Measurements from ENCODE around the gene DSCAML1. TPM values are rescaled to one million over a fixed set of nuclear protein-coding genes. Genes with fewer than 3 reads are reported as not detected.

Gene DSCAML1
- total and polyA plus RNA-seq, 10 of the 15 experiments (the other 5 are each of a cell fraction or from before 2014, with no cell fraction given): 0.03 to 0.18 (median 0.06) TPM; not detected in 1

- POLR2A ChIA-PET: no interaction called here
- WGBS (ENCODE audit: insufficient coverage, insufficient replicate concordance, low lambda C conversion rate, missing lambda C conversion rate): 41% methylated on average over 40 of the region's 53 CpGs
- Histone ChIP-seq H3K4me1 (ENCODE audit: control insufficient read depth, insufficient read depth, low read length) (no peaks in the 10 kb centered on the region), H2AFZ (ENCODE audit: control insufficient read depth, low read depth, low read length) (no peak overlapping the region), H3K4me2 (ENCODE audit: control insufficient read depth, insufficient read depth) (no peak overlapping the region), H3K9me3 (replicated peaks; ENCODE audit: control insufficient read depth, insufficient read depth, low read length) (no peaks in the 10 kb centered on the region), H4K20me1 (ENCODE audit: control insufficient read depth, insufficient read depth) (no peaks in the 10 kb centered on the region), H3K27me3 (replicated peaks in 1 of 2; ENCODE audit: control insufficient read depth in 2 of 2, insufficient read depth in 2 of 2, low read length in 1 of 2) (peaks cover 4 to 8% of the 10 kb centered on the region in 2 experiments; a peak in 3 of 4 replicates), H3K27ac (ENCODE audit: control insufficient read depth, insufficient read depth) (no peak overlapping the region), H3K36me3 (ENCODE audit: control insufficient read depth in 2 of 2, insufficient read depth in 2 of 2, low read length in 1 of 2) (no peaks in the 10 kb centered on the region), H3K79me2 (ENCODE audit: control insufficient read depth, insufficient read depth, low read length) (no peaks in the 10 kb centered on the region), H3K9ac (ENCODE audit: control insufficient read depth, insufficient read depth, low read length) (no peak overlapping the region), H3K4me3 (no peak overlapping the region)
- CTCF ChIA-PET: no interaction called here
- no peak for ATAC-seq
- RAD21 ChIA-PET (ENCODE audit: unreplicated experiment): no interaction called here
- no peak for FAIRE-seq
- intact Hi-C loops (cut with micrococcal nuclease; ENCODE audit: unreplicated experiment): no loop called here
- BruUV-seq (replicated peaks): no TSS peak
- in situ Hi-C loops (cut with MboI): no loop called here
- SMC1A ChIA-PET (ENCODE audit: uncharacterized antibody, unreplicated experiment): no interaction called here
- TF ChIP-seq POU2F2 (IDR thresholded peaks at IDR 0.05; ENCODE audit: borderline replicate concordance, low read depth, low read length) (no peak), CEBPB (IDR thresholded peaks at IDR 0.05; ENCODE audit: borderline replicate concordance in 1 of 2, low read depth in 2 of 2, low read length in 2 of 2) (no peak), EZH2 (IDR thresholded peaks at IDR 0.05; ENCODE audit: borderline replicate concordance, control insufficient read depth, low read depth, low read length) (no peak), TBL1XR1 (IDR thresholded peaks at IDR 0.05; ENCODE audit: low read depth, low read length) (no peak), YBX1 (IDR thresholded peaks at IDR 0.05) (no peak), RB1 (IDR thresholded peaks at IDR 0.05; ENCODE audit: borderline replicate concordance) (no peak), ELK1 (IDR thresholded peaks at IDR 0.05; ENCODE audit: low read depth, low read length) (no peak), FOXK2 (IDR thresholded peaks at IDR 0.05) (no peak), RELA (IDR thresholded peaks at IDR 0.05; ENCODE audit: borderline replicate concordance, partially characterized antibody) (no peak), STAT3 (IDR thresholded peaks at IDR 0.05; ENCODE audit: low read depth, low read length) (no peak), SMC3 (IDR thresholded peaks at IDR 0.05; ENCODE audit: borderline replicate concordance, low read length) (no peak), RAD51 (IDR thresholded peaks at IDR 0.05) (no peak), MYC (IDR thresholded peaks at IDR 0.05; ENCODE audit: insufficient read depth, insufficient read length, insufficient replicate concordance, low read length, severe bottlenecking) (no peak), TCF7 (IDR thresholded peaks at IDR 0.05; ENCODE audit: borderline replicate concordance) (no peak)
- TF ChIP-seq, protein P1, sequence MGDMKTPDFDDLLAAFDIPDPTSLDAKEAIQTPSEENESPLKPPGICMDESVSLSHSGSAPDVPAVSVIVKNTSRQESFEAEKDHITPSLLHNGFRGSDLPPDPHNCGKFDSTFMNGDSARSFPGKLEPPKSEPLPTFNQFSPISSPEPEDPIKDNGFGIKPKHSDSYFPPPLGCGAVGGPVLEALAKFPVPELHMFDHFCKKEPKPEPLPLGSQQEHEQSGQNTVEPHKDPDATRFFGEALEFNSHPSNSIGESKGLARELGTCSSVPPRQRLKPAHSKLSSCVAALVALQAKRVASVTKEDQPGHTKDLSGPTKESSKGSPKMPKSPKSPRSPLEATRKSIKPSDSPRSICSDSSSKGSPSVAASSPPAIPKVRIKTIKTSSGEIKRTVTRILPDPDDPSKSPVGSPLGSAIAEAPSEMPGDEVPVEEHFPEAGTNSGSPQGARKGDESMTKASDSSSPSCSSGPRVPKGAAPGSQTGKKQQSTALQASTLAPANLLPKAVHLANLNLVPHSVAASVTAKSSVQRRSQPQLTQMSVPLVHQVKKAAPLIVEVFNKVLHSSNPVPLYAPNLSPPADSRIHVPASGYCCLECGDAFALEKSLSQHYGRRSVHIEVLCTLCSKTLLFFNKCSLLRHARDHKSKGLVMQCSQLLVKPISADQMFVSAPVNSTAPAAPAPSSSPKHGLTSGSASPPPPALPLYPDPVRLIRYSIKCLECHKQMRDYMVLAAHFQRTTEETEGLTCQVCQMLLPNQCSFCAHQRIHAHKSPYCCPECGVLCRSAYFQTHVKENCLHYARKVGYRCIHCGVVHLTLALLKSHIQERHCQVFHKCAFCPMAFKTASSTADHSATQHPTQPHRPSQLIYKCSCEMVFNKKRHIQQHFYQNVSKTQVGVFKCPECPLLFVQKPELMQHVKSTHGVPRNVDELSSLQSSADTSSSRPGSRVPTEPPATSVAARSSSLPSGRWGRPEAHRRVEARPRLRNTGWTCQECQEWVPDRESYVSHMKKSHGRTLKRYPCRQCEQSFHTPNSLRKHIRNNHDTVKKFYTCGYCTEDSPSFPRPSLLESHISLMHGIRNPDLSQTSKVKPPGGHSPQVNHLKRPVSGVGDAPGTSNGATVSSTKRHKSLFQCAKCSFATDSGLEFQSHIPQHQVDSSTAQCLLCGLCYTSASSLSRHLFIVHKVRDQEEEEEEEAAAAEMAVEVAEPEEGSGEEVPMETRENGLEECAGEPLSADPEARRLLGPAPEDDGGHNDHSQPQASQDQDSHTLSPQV (IDR thresholded peaks at IDR 0.05): no peak
- DNase-seq (ENCODE audit: low read depth, low spot score): no peak
These were observed 1.2 kb downstream of the DSCAML1 start for GRCh38 chr11:117795638-117796455.

Measured in GM12878 (cell line).